Kidney (tissue), 14 donors: ENCODE results near the gene LPIN1. TPM values are rescaled to one million over a fixed set of nuclear protein-coding genes. Genes with fewer than 3 reads are reported as not detected.

Source experiments
- DNase-seq, 5 donors: peaks; one replicate each; pipeline ENCODE4 v3.0.0-alpha.2; 2013 to 2020
- FAIRE-seq: peaks from 2 replicates; lab custom pipeline; 2012; peaks lifted over from hg19 to GRCh38; lab: Jason Lieb, UNC
- H3K27ac ChIP-seq, 2 donors: one replicate each; pipeline ENCODE4 v1.7.0; 2013; ENCODE audit warnings: low read depth in 2 of 2, low read length in 2 of 2, inconsistent platforms in 1 of 2
- H3K27me3 ChIP-seq: one replicate; pipeline ENCODE4 v1.7.1; 2013; ENCODE audit warnings: low read length, inconsistent platforms; ENCODE audit not compliant: control insufficient read depth, insufficient read depth
- H3K36me3 ChIP-seq, 3 donors: one replicate each; pipeline versions ENCODE4 v1.7.0 to v1.7.1; 2013; ENCODE audit warnings: low read length in 3 of 3, control low read depth in 1 of 3, inconsistent platforms in 1 of 3; ENCODE audit not compliant: insufficient read depth in 3 of 3, control insufficient read depth in 2 of 3
- H3K4me1 ChIP-seq, 3 donors: one replicate each; pipeline versions ENCODE4 v1.7.0 to v1.7.1; 2013; ENCODE audit warnings: low read length in 3 of 3, inconsistent platforms in 1 of 3, low read depth in 1 of 3; ENCODE audit not compliant: control insufficient read depth in 2 of 3, insufficient read depth in 2 of 3
- H3K4me3 ChIP-seq, 3 donors: one replicate each; pipeline versions ENCODE4 v1.7.0 to v1.8.1; 2013; ENCODE audit warnings: low read length in 3 of 3, control low read depth in 1 of 3, inconsistent platforms in 1 of 3
- H3K9ac ChIP-seq, 3 donors: one replicate each; pipeline versions ENCODE4 v1.7.0 to v1.7.1; 2013; ENCODE audit warnings: low read length in 3 of 3, control low read depth in 1 of 3, inconsistent platforms in 1 of 3
- H3K9me3 ChIP-seq, 3 donors: one replicate each; pipeline versions ENCODE4 v1.7.0 to v1.7.1; 2013; ENCODE audit warnings: low read length in 3 of 3, control low read depth in 1 of 3, inconsistent platforms in 1 of 3; ENCODE audit not compliant: control insufficient read depth in 2 of 3, insufficient read depth in 1 of 3
- CTCF ChIP-seq: IDR thresholded peaks from 3 replicates; pipeline ENCODE4 v1.5.1; 2012; ENCODE audit warnings: mild to moderate bottlenecking, moderate library complexity, borderline replicate concordance; ENCODE audit not compliant: insufficient read depth; ENCODE audit errors: extremely low read depth
- intact Hi-C: fragments of 100-400 bp; cut with DNase I; formaldehyde crosslinking; loops from one replicate; pipeline ENCODE4 v1.11.1; 2022
- polyA plus RNA-seq: library from polyadenylated mRNA; stranded (reverse); fragments of 350-450 nt; fragmentation: Illumina TruSeq; extraction: RNeasy Lipid Tissue Mini Kit (QIAGEN cat#74804); gene quantifications from one replicate; pipeline ENCODE4 v1.2.3, GENCODE V29; 2014; ENCODE audit warnings: low read depth, low replicate concordance; ENCODE audit not compliant: insufficient read depth
- total RNA-seq: library from RNA; stranded (reverse); fragmentation: NEBNext Ultra II Directional; extraction: Animal tissue kit (Norgen Biotek cat#: 25700); gene quantifications from one replicate; pipeline ENCODE4 v1.2.1, GENCODE V29; 2021
- donor health status: control.
- donor health status: control.
- donor health status: control.
- donor health status: control.
- donor health status: control.
- donor health status: DM: yes; HTN: yes; CAD: no.
- donor health status: Normal renal cell carcinoma (clear cell type).

LPIN1 gene
- total and polyA plus RNA-seq, 2 donors from 2014 or later, result 11.8 to 36.8 TPM

GRCh38 chr2:11872247-11872947 lies 126.0 kb downstream of the LPIN1 start:
- no peak for FAIRE-seq
- H3K9ac ChIP-seq, result no peak overlapping the region
- no peaks in the 10 kb centered on the region for H3K36me3 ChIP-seq
- H3K4me1 ChIP-seq, result no peaks in the 10 kb centered on the region
- TF ChIP-seq CTCF, result no peak
- intact Hi-C loops, result no loop called here
- DNase-seq, result no peak
- H3K9me3 ChIP-seq, result no peaks in the 10 kb centered on the region
- no peaks in the 10 kb centered on the region for H3K27me3 ChIP-seq
- no peak overlapping the region for H3K27ac ChIP-seq
- no peak overlapping the region for H3K4me3 ChIP-seq

DNA sequence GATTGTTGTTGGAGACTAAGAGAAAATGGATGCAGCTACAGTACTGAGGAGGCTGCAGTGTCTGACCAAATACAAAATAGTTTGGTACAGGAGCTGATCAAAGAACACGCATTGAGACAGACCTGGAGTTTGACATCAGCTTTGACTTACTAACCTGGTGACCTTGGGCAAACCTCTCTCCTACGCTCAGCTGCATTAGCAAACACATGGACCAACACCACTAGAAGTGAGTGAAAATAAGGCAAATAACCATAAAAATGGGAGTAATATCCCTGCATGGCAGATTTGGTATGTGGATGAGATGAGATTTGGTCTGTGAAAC lies 126.5 kb downstream of the LPIN1 start:
- intact Hi-C loops, result no loop called here
- FAIRE-seq, result no peak

GRCh38 chr2:11873356-11874154 lies 127.1 kb downstream of the LPIN1 start:
- no peaks in the 10 kb centered on the region for H3K9me3 ChIP-seq
- intact Hi-C loops, result no loop called here
- no peak for FAIRE-seq
- H3K4me1 ChIP-seq, result no peaks in the 10 kb centered on the region
- no peaks in the 10 kb centered on the region for H3K36me3 ChIP-seq
- TF ChIP-seq CTCF, result no peak
- H3K27me3 ChIP-seq, result no peaks in the 10 kb centered on the region
- no peak overlapping the region for H3K27ac ChIP-seq
- no peak overlapping the region for H3K9ac ChIP-seq
- no peak for DNase-seq
- no peak overlapping the region for H3K4me3 ChIP-seq

More for the DNA sequence above, 126.5 kb downstream of the LPIN1 start:
- H3K27me3 ChIP-seq, result no peaks in the 10 kb centered on the region
- TF ChIP-seq CTCF, result no peak
- H3K4me1 ChIP-seq, result no peaks in the 10 kb centered on the region
- no peak for DNase-seq
- H3K9ac ChIP-seq, result no peak overlapping the region
- no peaks in the 10 kb centered on the region for H3K36me3 ChIP-seq
- no peaks in the 10 kb centered on the region for H3K9me3 ChIP-seq
- H3K27ac ChIP-seq, result no peak overlapping the region
- H3K4me3 ChIP-seq, result no peak overlapping the region
